Measurements from ENCODE around the gene SLC46A1.

SLC46A1 gene

GRCh38 chr17:28350271-28350670 is 55.7 kb downstream of the SLC46A1 start:
- DNase-seq (ENCODE audit: low spot score) = no peak

GRCh38 chr17:28348979-28349378 is 57.0 kb downstream of the SLC46A1 start:
- no peak for DNase-seq (ENCODE audit: low spot score)

- no peak for DNase-seq (ENCODE audit: low spot score)
These were observed 58.6 kb downstream of the SLC46A1 start for GRCh38 chr17:28347261-28347891.

- DNase-seq (ENCODE audit: low spot score) = no peak
These were observed 59.2 kb downstream of the SLC46A1 start for GRCh38 chr17:28346746-28347246.

DNA sequence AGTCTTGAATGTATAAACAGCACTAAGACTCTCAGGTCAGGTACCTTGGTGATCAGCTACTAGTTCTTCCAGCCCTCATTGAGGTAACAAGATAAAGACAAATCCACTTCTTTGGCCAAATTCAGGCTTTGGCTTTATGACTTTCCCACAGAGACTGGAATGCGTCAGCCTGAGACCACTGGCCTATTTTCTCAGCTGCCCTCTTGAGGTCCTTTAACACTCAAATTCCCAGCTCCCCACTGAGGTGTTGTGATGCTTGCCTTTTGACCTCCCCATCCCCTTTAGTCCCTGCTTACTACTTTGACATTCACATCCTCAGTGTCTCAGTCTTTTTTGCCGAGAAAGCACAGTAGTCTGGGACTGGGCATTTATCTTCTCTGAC is 59.8 kb downstream of the SLC46A1 start:
- DNase-seq (ENCODE audit: low spot score) = no peak

GRCh38 chr17:28345419-28346198 is 60.4 kb downstream of the SLC46A1 start:
- no peak for DNase-seq (ENCODE audit: low spot score)

All from HuH-7.5 (cell line).